Left lung (tissue), 10 donors: ENCODE measurements around the gene PRKCZ. TPM values are rescaled to one million over a fixed set of nuclear protein-coding genes. Genes with fewer than 3 reads are reported as not detected.

Experiments
- ATAC-seq: fragments of 200-7000 bp; cut with Tn5 transposase; one replicate; pipeline ENCODE4 v1.9.1; 2020; ENCODE audit warnings: moderate library complexity
- DNase-seq, 4 donors: peaks; one replicate each; pipeline ENCODE4 v3.0.0-alpha.2; 2013 to 2020
- H3K27ac ChIP-seq, 2 donors: fragments of 200-600 bp; sonication (generic) in 1 of 2; one replicate each; pipeline versions ENCODE4 v1.5.0 to v1.8.0; 2020 to 2021
- H3K27me3 ChIP-seq, 2 donors: fragments of 200-600 bp; sonication (generic) in 1 of 2; one replicate each; pipeline versions ENCODE4 v1.5.0 to v1.8.0; 2020 to 2021
- H3K36me3 ChIP-seq, 2 donors: fragments of 200-600 bp; sonication (generic) in 1 of 2; one replicate each; pipeline versions ENCODE4 v1.5.0 to v1.8.0; 2020 to 2021
- H3K4me1 ChIP-seq, 2 donors: fragments of 200-600 bp; one replicate each; pipeline ENCODE4 v1.8.0; 2021
- H3K4me3 ChIP-seq, 2 donors: fragments of 200-600 bp; sonication (generic) in 1 of 2; one replicate each; pipeline versions ENCODE4 v1.5.0 to v1.8.0; 2020 to 2021; ENCODE audit warnings: mild to moderate bottlenecking in 1 of 2
- H3K9me3 ChIP-seq, 2 donors: fragments of 200-600 bp; sonication (generic) in 1 of 2; one replicate each; pipeline versions ENCODE4 v1.5.0 to v1.8.0; 2020 to 2021
- CTCF ChIP-seq, 2 donors: fragments of 200-600 bp; sonication (generic) in 1 of 2; IDR thresholded peaks; one replicate each; pipeline versions ENCODE4 v1.5.0 to v1.8.0; 2021; ENCODE audit warnings: antibody characterized with exemption in 2 of 2
- intact Hi-C, 2 donors: fragments of 100-400 bp; cut with DNase I; formaldehyde crosslinking; loops; one replicate each; pipeline versions ENCODE4 v1.11.2 to v1.14.2; 2022
- polyA plus RNA-seq, 6 donors: library from polyadenylated mRNA; unstranded; fragments of 120-200 nt; gene quantifications; one replicate each; pipeline ENCODE4 v1.2.1, GENCODE V29; 2013; ENCODE audit not compliant: insufficient read length in 6 of 6
- total RNA-seq, 2 donors: library from RNA; stranded (reverse); fragmentation: NEBNext Ultra II Directional; extraction: Animal tissue kit (Norgen Biotek cat#: 25700); gene quantifications; one replicate each; pipeline ENCODE4 v1.2.1, GENCODE V29; 2021
- donor health status: DM: no; HTN: yes; CAD: no.
- donor health status: DM: no; HTN: no; CAD: no.

The PRKCZ gene
- total and polyA plus RNA-seq, 8 donors = 37.5 to 129 (median 48.0) TPM

GRCh38 chr1:2172551-2173146 lies 122.4 kb downstream of the PRKCZ start:
- intact Hi-C loops = no loop called here
- Histone ChIP-seq H3K4me3 (no peak overlapping the region), H3K4me1 (peaks cover 2 to 12% of the 10 kb centered on the region in 2 donors), H3K27me3 (no peaks in the 10 kb centered on the region), H3K9me3 (no peaks in the 10 kb centered on the region), H3K27ac (no peak overlapping the region), H3K36me3 (peaks cover 0 to 44% of the 10 kb centered on the region in 2 donors)
- DNase-seq (no peak), ATAC-seq (no peak)
- no peak for TF ChIP-seq CTCF (IDR thresholded peaks at IDR 0.05)

- ATAC-seq (no peak), DNase-seq (no peak)
- intact Hi-C loops = no loop called here
- Histone ChIP-seq H3K4me3 (no peak overlapping the region), H3K4me1 (peaks cover 2 to 12% of the 10 kb centered on the region in 2 donors), H3K27ac (no peak overlapping the region), H3K27me3 (no peaks in the 10 kb centered on the region), H3K36me3 (peaks cover 0 to 53% of the 10 kb centered on the region in 2 donors), H3K9me3 (no peaks in the 10 kb centered on the region)
- TF ChIP-seq CTCF (IDR thresholded peaks at IDR 0.05) = no peak
These were observed 123.5 kb downstream of the PRKCZ start for GRCh38 chr1:2173546-2174347.

DNA sequence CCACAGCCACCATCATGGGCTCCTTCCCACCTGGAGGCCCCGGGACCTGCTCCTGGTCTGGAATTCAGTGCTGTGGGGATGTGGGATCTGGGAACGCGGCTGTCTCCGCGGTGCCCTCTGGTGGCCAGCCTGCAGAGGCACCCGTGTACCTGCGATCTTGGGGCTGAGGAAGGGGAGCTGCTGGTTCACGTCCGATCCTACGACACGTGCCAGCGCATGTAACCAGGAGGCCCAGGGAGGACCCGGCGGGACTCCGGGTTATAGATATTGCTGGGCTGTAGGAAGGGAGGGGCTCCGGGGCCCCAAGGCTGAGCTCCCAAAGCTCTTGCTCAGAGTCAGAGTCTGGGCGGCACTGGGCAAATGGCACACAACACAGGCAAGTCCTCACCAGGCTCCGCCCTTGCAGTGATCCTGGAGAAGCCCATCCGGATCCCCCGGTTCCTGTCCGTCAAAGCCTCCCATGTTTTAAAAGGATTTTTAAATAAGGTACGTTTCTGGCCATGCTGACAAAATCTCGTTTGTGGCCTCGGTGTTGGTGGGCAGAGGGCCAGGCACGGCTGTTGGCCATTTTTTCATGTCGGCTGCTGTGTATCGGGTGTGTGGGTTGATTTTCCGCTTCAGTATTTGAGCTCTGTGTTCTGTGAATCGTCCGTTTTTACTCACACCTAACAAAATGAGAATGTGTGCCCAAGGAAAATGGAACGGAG lies 124.3 kb downstream of the PRKCZ start:
- peak; percentile 74 for ATAC-seq
- Histone ChIP-seq H3K36me3 (peaks cover 0 to 53% of the 10 kb centered on the region in 2 donors), H3K27ac (no peak overlapping the region), H3K27me3 (no peaks in the 10 kb centered on the region), H3K4me3 (peak overlapping the region; percentile 1 to 2), H3K9me3 (no peaks in the 10 kb centered on the region), H3K4me1 (peaks cover 2 to 12% of the 10 kb centered on the region in 2 donors)
- intact Hi-C loops = no loop called here
- DNase-seq = peak in 3 of 4 donors; percentile 50 to 89 (median 78)
- peak; percentile 82 to 87 for TF ChIP-seq CTCF (IDR thresholded peaks at IDR 0.05)

DNA sequence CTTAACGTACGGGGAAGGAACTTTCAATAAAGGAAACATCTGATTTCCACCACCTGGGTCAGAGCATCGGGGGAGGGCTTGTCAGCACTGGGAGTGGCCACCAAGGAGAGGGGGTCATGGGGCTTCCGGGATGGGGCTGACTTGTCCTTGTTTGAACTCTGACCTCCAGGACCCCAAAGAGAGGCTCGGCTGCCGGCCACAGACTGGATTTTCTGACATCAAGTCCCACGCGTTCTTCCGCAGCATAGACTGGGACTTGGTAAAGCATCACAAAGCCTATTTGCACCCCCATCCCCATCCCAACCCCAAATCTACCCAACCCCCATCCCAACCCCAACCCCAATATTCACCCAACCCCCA lies 124.8 kb downstream of the PRKCZ start:
- Histone ChIP-seq H3K27ac (no peak overlapping the region), H3K4me1 (peaks cover 2 to 12% of the 10 kb centered on the region in 2 donors), H3K27me3 (no peaks in the 10 kb centered on the region), H3K4me3 (no peak overlapping the region), H3K36me3 (peaks cover 0 to 53% of the 10 kb centered on the region in 2 donors), H3K9me3 (no peaks in the 10 kb centered on the region)
- DNase-seq (no peak), ATAC-seq (no peak)
- TF ChIP-seq CTCF (IDR thresholded peaks at IDR 0.05) = no peak
- intact Hi-C loops = no loop called here
